Measurements from ENCODE around the gene TSHZ2.

- TF ChIP-seq MAFK (IDR thresholded peaks at IDR 0.05; ENCODE audit: low read depth, low read length) (no peak), CTCF (conservative IDR thresholded peaks at IDR 0.05; ENCODE audit: low read depth, low read length) (no peak), RCOR1 (IDR thresholded peaks at IDR 0.05; ENCODE audit: insufficient replicate concordance, low read length) (no peak), FOS (IDR thresholded peaks at IDR 0.05; ENCODE audit: low read depth, low read length) (no peak)
These were observed 12.3 kb downstream of the TSHZ2 start for GRCh38 chr20:52984451-52984810.

Measured in IMR-90 (cell line).